Stomach (tissue), 9 donors: ENCODE results near the gene ADCY5. TPM values are rescaled to one million over a fixed set of nuclear protein-coding genes. Genes with fewer than 3 reads are reported as not detected.
A peak's percentile ranks its signal among the peaks of the same experiment; 100 is the strongest.

Experiments
- DNase-seq, 2 donors: peaks; one replicate each; pipeline versions ENCODE4 v3.0.0 to v3.0.0-alpha.2; 2013 to 2019
- H3K27ac ChIP-seq, 5 donors: fragments of 200-600 bp in 4 of 5; sonication (generic) in 4 of 5; one replicate each; pipeline ENCODE4 v1.5.1; 2013 to 2019; ENCODE audit warnings: mild to moderate bottlenecking in 1 of 5, moderate library complexity in 1 of 5
- H3K27me3 ChIP-seq, 3 donors: fragments of 200-600 bp; sonication (generic); one replicate each; pipeline ENCODE4 v1.5.1; 2017 to 2019; ENCODE audit warnings: mixed run types in 1 of 3
- H3K36me3 ChIP-seq, 4 donors: fragments of 200-600 bp; sonication (generic); 1 replicate in 3 of 4; 2 replicates in 1 of 4; pipeline ENCODE4 v1.5.1; 2016 to 2019
- H3K4me1 ChIP-seq, 4 donors: fragments of 200-600 bp; sonication (generic); one replicate each; pipeline ENCODE4 v1.5.1; 2016 to 2019
- H3K4me3 ChIP-seq, 4 donors: fragments of 200-600 bp; sonication (generic) in 3 of 4; one replicate each; pipeline ENCODE4 v1.5.1; 2016 to 2019; ENCODE audit warnings: mild to moderate bottlenecking in 1 of 4
- H3K9me3 ChIP-seq, 4 donors: fragments of 200-600 bp; sonication (generic); one replicate each; pipeline ENCODE4 v1.5.1; 2016 to 2019
- EP300 ChIP-seq: sonication (generic); formaldehyde crosslinking; IDR thresholded peaks from one replicate; pipeline ENCODE4 v1.6.1; 2017; ENCODE audit warnings: antibody characterized with exemption
- POLR2A ChIP-seq, 4 donors: fragments of 450-650 bp; IDR thresholded peaks; one replicate each; pipeline ENCODE4 v1.6.1; 2016; ENCODE audit warnings: antibody characterized with exemption in 4 of 4, control low read depth in 2 of 4, mild to moderate bottlenecking in 1 of 4, moderate library complexity in 1 of 4
- POLR2AphosphoS5 ChIP-seq, 3 donors: sonication (generic); formaldehyde crosslinking; IDR thresholded peaks; one replicate each; pipeline ENCODE4 v1.6.1; 2016; ENCODE audit warnings: antibody characterized with exemption in 3 of 3
- WGBS, 5 donors: extraction: QIAGEN DNeasy Blood & Tissue Kit in 3 of 5; methylation state at CpG; one replicate each; pipeline versions ENCODE4 v1.1.5 to v1.1.7; 2013 to 2018; 5-methylcytosine and 5-hydroxymethylcytosine counted together
- intact Hi-C: fragments of 100-400 bp; cut with DNase I; formaldehyde crosslinking; loops from one replicate; pipeline ENCODE4 v1.15.1; 2023; ENCODE audit warnings: low total_unique reads
- polyA plus RNA-seq, 3 donors: library from polyadenylated mRNA; stranded (reverse); fragments of 200-250 nt; gene quantifications; one replicate each; pipeline ENCODE4 v1.2.3, GENCODE V29; 2013
- total RNA-seq, 5 donors: library from RNA; depleted of rRNA; stranded (reverse); fragments of >200 nt; gene quantifications; one replicate each; pipeline versions ENCODE4 v1.1.0 to v1.2.3, GENCODE V29; 2014 to 2016
- TF ChIP-seq, protein P1 (sequence below), 7 experiments: fragments of 450-650 bp in 4 of 7; fragments of 200-600 bp in 3 of 7; sonication (generic) in 3 of 7; IDR thresholded peaks; one replicate each; pipeline ENCODE4 v1.5.1; 2016 to 2019; ENCODE audit warnings: antibody characterized with exemption in 7 of 7, control low read depth in 2 of 7, mild to moderate bottlenecking in 1 of 7
- donor health status: healthy with polysubstance abuse.
- donor health status: Bipolar disorder and iron deficiency.
- donor health status: healthy.

Gene ADCY5
- total and polyA plus RNA-seq, 8 donors = 1.8 to 79.9 (median 16.3) TPM

DNA sequence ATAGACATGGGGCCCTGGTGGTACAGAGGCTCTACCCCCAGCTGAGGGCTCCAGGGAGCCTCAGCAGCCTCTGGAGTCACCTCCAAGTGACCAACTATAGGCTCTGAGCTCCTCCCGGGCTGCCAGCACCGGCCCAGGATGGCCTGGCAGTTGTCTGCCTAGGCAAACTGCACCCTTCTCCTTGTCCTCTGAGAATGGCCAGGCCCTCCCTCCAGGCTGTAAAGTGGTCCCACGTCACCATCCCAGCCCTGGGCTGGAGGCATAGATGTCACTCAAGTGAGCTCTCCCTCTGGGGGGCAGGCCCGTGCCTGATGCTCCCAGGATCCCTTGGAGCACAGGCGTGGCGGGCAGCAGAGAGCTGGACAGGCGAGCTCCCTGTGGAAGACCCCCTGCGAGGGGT is 127.1 kb downstream of the ADCY5 start:
- peaks cover 0 to 3% (median 0%) of the 10 kb centered on the region in 3 donors for H3K27me3 ChIP-seq
- no peak for TF ChIP-seq POLR2A (IDR thresholded peaks at IDR 0.05)
- TF ChIP-seq POLR2AphosphoS5 (IDR thresholded peaks at IDR 0.05) = no peak
- TF ChIP-seq, protein P1, sequence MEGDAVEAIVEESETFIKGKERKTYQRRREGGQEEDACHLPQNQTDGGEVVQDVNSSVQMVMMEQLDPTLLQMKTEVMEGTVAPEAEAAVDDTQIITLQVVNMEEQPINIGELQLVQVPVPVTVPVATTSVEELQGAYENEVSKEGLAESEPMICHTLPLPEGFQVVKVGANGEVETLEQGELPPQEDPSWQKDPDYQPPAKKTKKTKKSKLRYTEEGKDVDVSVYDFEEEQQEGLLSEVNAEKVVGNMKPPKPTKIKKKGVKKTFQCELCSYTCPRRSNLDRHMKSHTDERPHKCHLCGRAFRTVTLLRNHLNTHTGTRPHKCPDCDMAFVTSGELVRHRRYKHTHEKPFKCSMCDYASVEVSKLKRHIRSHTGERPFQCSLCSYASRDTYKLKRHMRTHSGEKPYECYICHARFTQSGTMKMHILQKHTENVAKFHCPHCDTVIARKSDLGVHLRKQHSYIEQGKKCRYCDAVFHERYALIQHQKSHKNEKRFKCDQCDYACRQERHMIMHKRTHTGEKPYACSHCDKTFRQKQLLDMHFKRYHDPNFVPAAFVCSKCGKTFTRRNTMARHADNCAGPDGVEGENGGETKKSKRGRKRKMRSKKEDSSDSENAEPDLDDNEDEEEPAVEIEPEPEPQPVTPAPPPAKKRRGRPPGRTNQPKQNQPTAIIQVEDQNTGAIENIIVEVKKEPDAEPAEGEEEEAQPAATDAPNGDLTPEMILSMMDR (IDR thresholded peaks at IDR 0.05) = no peak
- no peak for TF ChIP-seq EP300
- intact Hi-C loops = no loop called here
- H3K4me1 ChIP-seq = peaks cover 0 to 11% (median 4%) of the 10 kb centered on the region in 4 donors
- H3K36me3 ChIP-seq = peaks cover 0 to 70% (median 25%) of the 10 kb centered on the region in 4 donors
- H3K9me3 ChIP-seq = no peaks in the 10 kb centered on the region
- DNase-seq = no peak
- 79 to 85% (median 82%) methylated on average over 6 to 8 of the region's 8 CpGs for WGBS, 5 donors
- no peak overlapping the region for H3K4me3 ChIP-seq
- H3K27ac ChIP-seq = peak overlapping the region in 1 of 5 donors; percentile 3

DNA sequence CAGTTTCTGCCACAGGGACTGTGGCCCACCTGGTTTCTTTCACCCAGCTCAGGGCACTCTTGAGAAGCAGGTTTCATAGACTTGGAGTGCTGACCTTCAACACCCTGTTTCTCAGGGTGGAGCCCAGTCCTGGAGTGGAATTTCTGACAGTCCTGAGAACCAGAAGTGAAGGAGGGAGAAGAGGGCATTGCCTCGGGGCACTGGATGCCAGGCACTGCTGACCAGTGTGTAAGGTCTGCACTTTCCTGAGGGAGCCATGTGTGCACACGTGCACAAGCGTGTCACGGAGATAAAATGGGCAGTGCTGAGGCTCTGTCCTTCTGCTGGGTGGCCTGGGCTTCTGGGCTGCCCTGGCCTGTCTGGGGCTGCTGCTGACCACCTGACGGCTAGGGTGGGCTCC is 128.7 kb downstream of the ADCY5 start:
- peaks cover 0 to 63% (median 31%) of the 10 kb centered on the region in 4 donors for H3K36me3 ChIP-seq
- no peak for TF ChIP-seq POLR2A (IDR thresholded peaks at IDR 0.05)
- no peak for TF ChIP-seq POLR2AphosphoS5 (IDR thresholded peaks at IDR 0.05)
- TF ChIP-seq EP300 = no peak
- intact Hi-C loops = no loop called here
- H3K9me3 ChIP-seq = no peaks in the 10 kb centered on the region
- no peak overlapping the region for H3K4me3 ChIP-seq
- peak overlapping the region in 2 of 5 donors; percentile 0 to 41 for H3K27ac ChIP-seq
- H3K27me3 ChIP-seq = peaks cover 0 to 3% (median 0%) of the 10 kb centered on the region in 3 donors
- no peak for DNase-seq
- 56 to 80% (median 76%) methylated on average over 2 to 5 of the region's 5 CpGs for WGBS, 5 donors
- peaks cover 0 to 8% (median 2%) of the 10 kb centered on the region in 4 donors for H3K4me1 ChIP-seq

DNA sequence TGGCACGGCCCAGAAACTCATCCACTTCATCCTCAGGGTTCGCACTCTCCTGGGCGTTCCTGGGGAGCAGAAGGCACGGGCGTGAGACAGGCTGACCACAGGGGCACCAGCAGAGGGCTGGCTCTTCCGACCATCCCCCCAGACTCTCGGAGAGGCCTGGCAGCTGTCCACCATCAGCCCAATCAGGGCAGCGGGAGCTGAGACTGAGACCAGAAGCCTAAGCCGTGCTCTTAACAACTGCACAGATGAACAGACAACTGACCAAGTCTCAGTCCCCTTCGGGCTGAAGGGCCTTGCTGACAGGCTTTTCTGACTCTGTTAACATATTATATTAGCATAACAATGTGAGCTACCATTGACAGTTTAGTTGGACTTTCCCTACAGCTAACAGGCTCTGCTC is 129.1 kb downstream of the ADCY5 start:
- no peak for DNase-seq
- H3K9me3 ChIP-seq = no peaks in the 10 kb centered on the region
- intact Hi-C loops = no loop called here
- peak overlapping the region in 2 of 5 donors; percentile 0 to 41 for H3K27ac ChIP-seq
- peaks cover 0 to 4% (median 0%) of the 10 kb centered on the region in 4 donors for H3K4me1 ChIP-seq
- WGBS, 5 donors = 44 to 62% (median 49%) methylated on average over 7 to 10 of the region's 10 CpGs
- H3K36me3 ChIP-seq = peaks cover 0 to 61% (median 31%) of the 10 kb centered on the region in 4 donors
- no peak overlapping the region for H3K4me3 ChIP-seq
- H3K27me3 ChIP-seq = peaks cover 0 to 3% (median 0%) of the 10 kb centered on the region in 3 donors
- TF ChIP-seq EP300 (no peak), POLR2A (IDR thresholded peaks at IDR 0.05) (no peak), POLR2AphosphoS5 (IDR thresholded peaks at IDR 0.05) (no peak)
- TF ChIP-seq, protein P1 (IDR thresholded peaks at IDR 0.05) = no peak

DNA sequence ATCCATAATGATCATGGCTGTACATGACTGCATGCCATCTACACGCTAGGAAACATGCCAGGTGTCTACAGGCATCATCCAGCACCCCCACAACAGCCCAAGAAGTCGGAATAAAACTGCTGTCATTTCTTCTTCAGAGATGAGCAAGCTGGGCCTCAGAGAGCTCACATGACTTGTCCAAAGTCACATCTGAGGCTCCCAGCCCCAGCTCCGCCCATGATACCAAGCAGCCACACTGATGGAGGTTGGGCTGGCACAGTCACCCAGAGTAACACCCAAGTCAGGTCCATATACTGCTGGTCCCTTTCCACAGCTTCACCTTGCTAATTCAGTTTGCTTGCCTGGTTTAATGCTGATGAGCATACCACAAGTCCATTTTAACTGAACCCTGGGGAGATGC is 130.5 kb downstream of the ADCY5 start:
- Histone ChIP-seq H3K36me3 (peaks cover 0 to 64% (median 33%) of the 10 kb centered on the region in 4 donors), H3K4me3 (no peak overlapping the region), H3K9me3 (no peaks in the 10 kb centered on the region), H3K4me1 (peaks cover 0 to 3% (median 0%) of the 10 kb centered on the region in 4 donors), H3K27ac (no peak overlapping the region), H3K27me3 (peaks cover 0 to 3% (median 0%) of the 10 kb centered on the region in 3 donors)
- TF ChIP-seq POLR2AphosphoS5 (IDR thresholded peaks at IDR 0.05) = no peak
- TF ChIP-seq EP300 = no peak
- TF ChIP-seq, protein P1 (IDR thresholded peaks at IDR 0.05) = no peak
- no peak for TF ChIP-seq POLR2A (IDR thresholded peaks at IDR 0.05)
- WGBS, 5 donors = 75 to 87% (median 83%) methylated on average over 3 of the region's 3 CpGs
- intact Hi-C loops = no loop called here
- no peak for DNase-seq

DNA sequence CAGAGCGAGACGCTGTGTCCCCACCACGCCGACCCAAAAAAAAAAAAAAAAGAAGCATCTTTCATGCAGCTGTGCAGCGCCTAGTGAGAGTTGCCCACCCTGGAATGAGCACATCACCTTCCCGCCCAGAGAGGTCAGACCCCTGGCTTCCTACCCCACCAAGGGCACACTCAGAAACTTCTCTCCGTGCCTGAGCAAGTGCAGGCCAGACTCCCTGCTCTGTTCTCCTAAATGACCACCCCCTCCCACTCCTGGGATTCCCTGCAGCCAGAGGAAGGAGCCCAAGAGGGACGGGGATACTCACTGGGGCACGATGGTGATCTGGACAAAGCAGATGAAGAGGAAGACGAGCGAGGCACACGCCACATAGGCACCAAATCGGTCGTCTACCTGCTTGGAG is 131.2 kb downstream of the ADCY5 start:
- TF ChIP-seq POLR2A (IDR thresholded peaks at IDR 0.05) = no peak
- Histone ChIP-seq H3K36me3 (peaks cover 0 to 67% (median 33%) of the 10 kb centered on the region in 4 donors), H3K4me3 (no peak overlapping the region), H3K27me3 (peaks cover 0 to 3% (median 0%) of the 10 kb centered on the region in 3 donors), H3K9me3 (no peaks in the 10 kb centered on the region), H3K4me1 (peaks cover 0 to 3% (median 0%) of the 10 kb centered on the region in 4 donors), H3K27ac (no peak overlapping the region)
- WGBS, 5 donors = 83 to 90% (median 86%) methylated on average over 13 to 14 of the region's 14 CpGs
- DNase-seq = no peak
- intact Hi-C loops = no loop called here
